Activated CD8-positive, alpha-beta memory T cell treated with anti-CD3 and anti-CD28 coated beads for 24 hours (primary cell): ENCODE results near the gene HAO2.

Source experiments
- DNase-seq: peaks from one replicate; pipeline ENCODE4 v3.0.0-alpha.2; 2020

HAO2 gene

GRCh38 chr1:119442756-119443155, 74.2 kb downstream of the HAO2 start:
- DNase-seq, result no peak
